Common myeloid progenitor, CD34-positive (primary cell): ENCODE results near the gene ANXA11.
"Not testable (repeated sequence)": the region's sequence is repeated elsewhere in the genome, so short reads cannot be mapped to it uniquely, and the experiment has no call there.

Experiments used
- CTCF ChIA-PET: fragments of 350-600 bp; sonication (Branson Sonifier 250); formaldehyde crosslinking; loops from one replicate; lab custom pipeline; 2021; ENCODE audit warnings: antibody characterized with exemption; lab: Charles Lee
- POLR2A ChIA-PET: fragments of 350-600 bp; sonication (Branson Sonifier 250); formaldehyde crosslinking; loops from one replicate; lab custom pipeline; 2021; ENCODE audit warnings: antibody characterized with exemption; lab: Charles Lee
- DNase-seq, 3 donors: peaks; one replicate each; pipeline versions ENCODE4 v3.0.0 to v3.0.0-alpha.2; 2013
- H3K27ac ChIP-seq, 2 experiments: 1 replicate in 1 of 2; 2 replicates in 1 of 2; pipeline ENCODE4 v1.7.0; 2013; ENCODE audit warnings: inconsistent platforms in 2 of 2, low read length in 2 of 2, mild to moderate bottlenecking in 2 of 2, low read depth in 1 of 2, moderate library complexity in 1 of 2; ENCODE audit not compliant: severe bottlenecking in 2 of 2, insufficient read depth in 1 of 2, poor library complexity in 1 of 2
- H3K27me3 ChIP-seq, 5 experiments: replicated peaks in 2 of 5; 1 replicate in 3 of 5; 2 replicates in 2 of 5; pipeline versions ENCODE4 v1.6.1 to v1.7.0; 2013; ENCODE audit warnings: low read length in 4 of 5, mild to moderate bottlenecking in 2 of 5, moderate library complexity in 2 of 5, inconsistent platforms in 1 of 5; ENCODE audit not compliant: insufficient read depth in 5 of 5, control insufficient read depth in 4 of 5
- H3K36me3 ChIP-seq, 4 experiments: 1 replicate in 2 of 4; 2 replicates in 2 of 4; pipeline versions ENCODE4 v1.6.1 to v1.7.0; 2013; ENCODE audit warnings: low read length in 3 of 4, control low read depth in 1 of 4, mild to moderate bottlenecking in 1 of 4; ENCODE audit not compliant: control insufficient read depth in 4 of 4, insufficient read depth in 4 of 4
- H3K4me1 ChIP-seq, 4 experiments: 1 replicate in 3 of 4; 2 replicates in 1 of 4; pipeline versions ENCODE4 v1.6.1 to v1.7.1; 2013; ENCODE audit warnings: low read length in 3 of 4, mild to moderate bottlenecking in 3 of 4, control low read depth in 1 of 4, inconsistent platforms in 1 of 4, moderate library complexity in 1 of 4; ENCODE audit not compliant: control insufficient read depth in 4 of 4, insufficient read depth in 4 of 4; ENCODE audit errors: control extremely low read depth in 1 of 4
- H3K4me3 ChIP-seq, 7 experiments: 1 replicate in 4 of 7; 2 replicates in 3 of 7; pipeline versions ENCODE4 v1.5.1 to v1.7.0; 2013; ENCODE audit warnings: mild to moderate bottlenecking in 7 of 7, low read length in 6 of 7, moderate library complexity in 6 of 7, inconsistent platforms in 2 of 7, low read depth in 2 of 7, control low read depth in 1 of 7; ENCODE audit not compliant: insufficient read depth in 4 of 7, control insufficient read depth in 1 of 7; ENCODE audit errors: extremely low read depth in 1 of 7
- H3K9me3 ChIP-seq, 5 experiments: 1 replicate in 4 of 5; 2 replicates in 1 of 5; pipeline versions ENCODE4 v1.6.1 to v1.7.1; 2013; ENCODE audit warnings: low read length in 4 of 5, mild to moderate bottlenecking in 2 of 5, inconsistent platforms in 1 of 5, low read depth in 1 of 5, moderate library complexity in 1 of 5; ENCODE audit not compliant: control insufficient read depth in 4 of 5, insufficient read depth in 2 of 5; ENCODE audit errors: control extremely low read depth in 1 of 5
- WGBS: methylation state at CpG from one replicate; pipeline ENCODE4 v1.1.5; 2013; ENCODE audit not compliant: insufficient coverage; 5-methylcytosine and 5-hydroxymethylcytosine counted together

The ANXA11 gene

GRCh38 chr10:80233871-80234270 lies 28.5 kb upstream of the ANXA11 start:
- POLR2A ChIA-PET, CTCF ChIA-PET: not testable (repeated sequence)

GRCh38 chr10:80226723-80227122 lies 21.4 kb upstream of the ANXA11 start:
- H3K4me1 ChIP-seq, POLR2A ChIA-PET, H3K4me3 ChIP-seq, DNase-seq, H3K36me3 ChIP-seq, CTCF ChIA-PET, H3K9me3 ChIP-seq, H3K27ac ChIP-seq, H3K27me3 ChIP-seq: not testable (repeated sequence)
- WGBS = 100% methylated on average over 3 of the region's 4 CpGs

More at GRCh38 chr10:80233871-80234270, 28.5 kb upstream of the ANXA11 start:
- H3K36me3 ChIP-seq, H3K9me3 ChIP-seq, H3K4me1 ChIP-seq, H3K27ac ChIP-seq, H3K4me3 ChIP-seq, H3K27me3 ChIP-seq, DNase-seq: not testable (repeated sequence)
- WGBS = no CpG with 5 or more reads among the region's 1 CpG

- H3K9me3 ChIP-seq, H3K4me1 ChIP-seq, POLR2A ChIA-PET, DNase-seq, H3K27me3 ChIP-seq, H3K36me3 ChIP-seq, H3K4me3 ChIP-seq, H3K27ac ChIP-seq: not testable (repeated sequence)
- WGBS = no CpG with 5 or more reads among the region's 5 CpGs
- CTCF ChIA-PET = interaction anchor here (1.0 to 3.8 kb wide), 7 partner anchors 10 to 164 kb away, joined by 3 to 33 read pairs (median 3); no protein-coding TSS in a partner anchor
Measured at GRCh38 chr10:80223031-80223419, 17.7 kb upstream of the ANXA11 start.

GRCh38 chr10:80218878-80219277 lies 13.5 kb upstream of the ANXA11 start:
- H3K4me1 ChIP-seq, H3K27me3 ChIP-seq, H3K4me3 ChIP-seq, POLR2A ChIA-PET, H3K27ac ChIP-seq, H3K9me3 ChIP-seq, DNase-seq, H3K36me3 ChIP-seq: not testable (repeated sequence)
- CTCF ChIA-PET = interaction anchor here (1.8 kb wide), 1 partner anchor 75 kb away, joined by 5 read pairs; no protein-coding TSS in a partner anchor
- WGBS = no CpG with 5 or more reads among the region's 1 CpG

- DNase-seq, H3K4me3 ChIP-seq, POLR2A ChIA-PET, H3K9me3 ChIP-seq, H3K27me3 ChIP-seq, H3K36me3 ChIP-seq, H3K4me1 ChIP-seq, CTCF ChIA-PET, H3K27ac ChIP-seq: not testable (repeated sequence)
- 94% methylated on average over 3 of the region's 5 CpGs for WGBS
Measured at GRCh38 chr10:80214368-80214982, 9.1 kb upstream of the ANXA11 start.

GRCh38 chr10:80212535-80213115 lies 7.3 kb upstream of the ANXA11 start:
- DNase-seq, H3K27ac ChIP-seq, H3K4me3 ChIP-seq, H3K36me3 ChIP-seq, POLR2A ChIA-PET, H3K9me3 ChIP-seq, H3K4me1 ChIP-seq, H3K27me3 ChIP-seq: not testable (repeated sequence)
- CTCF ChIA-PET = interaction anchor here (0.6 to 1.0 kb wide), 2 partner anchors 10 to 69 kb away, joined by 3 read pairs; no protein-coding TSS in a partner anchor
- 100% methylated on average over 1 of the region's 4 CpGs for WGBS

- no peak for DNase-seq
- Histone ChIP-seq H3K4me3 (no peak overlapping the region), H3K27ac (no peak overlapping the region), H3K4me1 (no peaks in the 10 kb centered on the region), H3K9me3 (no peaks in the 10 kb centered on the region), H3K36me3 (no peaks in the 10 kb centered on the region), H3K27me3 (no peaks in the 10 kb centered on the region)
- WGBS = 100% methylated on average over 3 of the region's 6 CpGs
- POLR2A ChIA-PET = no interaction called here
- CTCF ChIA-PET = no interaction called here
Measured at GRCh38 chr10:80211786-80212185, 6.4 kb upstream of the ANXA11 start.
